Measurements from ENCODE around the gene OR2A42.
"Not testable (repeated sequence)": the region's sequence is repeated elsewhere in the genome, so short reads cannot be mapped to it uniquely, and the experiment has no call there.

Gene OR2A42

GRCh38 chr7:144220531-144220930, 18.9 kb downstream of the OR2A42 start:
- not testable (repeated sequence) for DNase-seq

- not testable (repeated sequence) for DNase-seq
These were observed 20.3 kb downstream of the OR2A42 start for GRCh38 chr7:144219149-144219548.

- DNase-seq, result not testable (repeated sequence)
These were observed 20.8 kb downstream of the OR2A42 start for GRCh38 chr7:144218581-144218980.

DNA sequence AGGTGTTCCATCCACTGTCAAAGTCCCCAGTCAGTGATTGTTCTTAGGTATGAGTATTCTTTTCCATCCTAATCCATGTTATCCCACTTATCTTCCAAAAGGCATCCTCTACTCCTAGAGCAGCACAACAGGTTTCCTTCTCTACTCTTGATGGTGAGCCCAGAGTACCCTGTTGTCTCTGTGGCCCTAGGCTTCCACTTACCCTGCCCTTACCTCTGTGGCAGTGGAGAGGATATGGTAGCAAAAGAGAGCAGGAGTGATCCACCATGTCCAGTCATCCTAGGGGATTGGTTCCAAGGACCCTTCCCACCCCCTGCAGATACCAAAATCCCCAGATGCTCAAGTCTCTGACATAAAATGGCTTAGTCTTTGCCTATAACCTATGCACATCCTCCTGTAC, 22.2 kb downstream of the OR2A42 start:
- DNase-seq, result not testable (repeated sequence)

- not testable (repeated sequence) for DNase-seq
These were observed 34.1 kb downstream of the OR2A42 start for GRCh38 chr7:144205306-144205705.

GRCh38 chr7:144203086-144203485, 36.3 kb downstream of the OR2A42 start:
- not testable (repeated sequence) for DNase-seq

DNA sequence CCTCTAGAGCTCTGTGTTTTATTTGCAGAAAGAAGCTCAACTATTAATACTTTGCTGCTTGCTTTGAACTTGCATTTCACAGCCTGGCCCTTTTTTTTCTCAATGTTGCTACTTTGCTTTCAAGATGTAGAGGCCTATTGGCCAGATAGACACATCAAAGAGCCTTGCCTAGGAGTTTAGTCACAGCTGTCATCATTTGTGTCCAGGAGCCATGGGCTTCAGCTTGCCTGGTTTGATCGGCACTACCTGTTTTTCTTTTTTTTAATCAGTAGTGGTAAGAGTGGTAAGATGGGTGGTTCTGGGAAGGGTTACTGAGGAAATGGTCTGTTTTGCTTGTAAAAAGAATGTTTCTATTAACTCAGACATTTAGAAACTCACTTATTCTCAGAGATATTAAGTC, 37.4 kb downstream of the OR2A42 start:
- DNase-seq, result not testable (repeated sequence)

DNA sequence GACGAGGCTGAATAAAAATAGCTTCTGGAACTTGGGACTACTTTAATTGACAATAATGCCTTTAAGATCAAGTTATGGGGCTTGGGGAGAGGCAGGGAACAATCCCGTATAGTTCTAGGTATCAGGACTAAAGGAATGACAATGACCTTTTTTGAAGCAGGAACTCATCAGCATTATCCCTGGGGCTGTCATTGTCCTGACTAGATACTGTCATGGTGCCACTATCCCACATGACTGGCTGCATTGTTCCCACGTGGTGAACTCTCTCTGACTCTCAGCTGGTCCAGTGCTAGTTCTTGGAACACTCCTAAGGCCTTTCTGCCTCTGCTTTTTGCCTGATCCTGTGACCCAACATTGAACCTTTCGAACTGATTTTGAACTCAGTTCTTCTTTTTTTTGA, 40.5 kb downstream of the OR2A42 start:
- not testable (repeated sequence) for DNase-seq

- not testable (repeated sequence) for DNase-seq
These were observed 44.1 kb downstream of the OR2A42 start, which contains the start of gene ARHGEF35 for GRCh38 chr7:144195212-144195872. Gene ARHGEF35 (minus strand): TSS chr7:144195833. CDS start chr7:144188383, 7,450 bp downstream.

GRCh38 chr7:144194453-144194852, 45.0 kb downstream of the OR2A42 start:
- DNase-seq, result not testable (repeated sequence)

DNA sequence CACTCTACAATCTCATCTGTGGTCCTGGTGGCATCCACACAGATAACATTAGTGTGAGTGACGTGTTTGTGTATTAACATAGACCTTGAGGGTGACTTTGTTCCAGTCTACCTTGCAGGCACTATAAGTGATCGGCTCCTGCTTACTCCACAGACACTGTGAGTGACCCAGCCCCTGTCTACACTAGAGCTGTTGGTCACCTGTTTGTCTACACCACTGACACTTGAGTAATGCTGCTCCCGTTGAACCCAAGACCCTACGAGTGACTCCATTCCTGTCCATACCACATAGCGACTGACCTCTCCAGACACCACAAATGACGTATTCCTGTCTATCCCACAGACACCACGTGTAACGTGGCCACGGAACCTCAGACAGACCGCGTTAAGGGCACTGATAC, 45.6 kb downstream of the OR2A42 start:
- DNase-seq, result not testable (repeated sequence)

- DNase-seq, result not testable (repeated sequence)
These were observed 50.7 kb downstream of the OR2A42 start for GRCh38 chr7:144188578-144189171.

DNA sequence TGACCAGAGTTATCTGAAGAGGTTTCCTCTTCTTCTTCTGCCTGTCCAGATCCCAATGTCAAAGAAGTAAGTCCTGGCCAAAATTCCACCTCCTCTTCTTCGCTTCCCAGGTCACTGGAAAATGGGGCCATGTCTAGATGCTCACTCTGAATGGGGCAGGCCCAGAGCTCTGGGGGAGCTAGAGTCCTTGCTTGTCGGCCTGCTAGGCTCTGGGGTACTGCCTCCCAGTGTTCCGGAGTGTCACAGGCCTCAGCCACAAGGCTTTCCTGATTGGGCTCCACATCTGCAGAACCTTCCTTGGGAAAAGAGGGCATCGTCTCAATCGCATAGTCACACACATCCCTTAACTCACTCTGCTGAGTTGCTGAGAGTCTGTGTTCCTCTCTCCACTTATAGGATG, 51.6 kb downstream of the OR2A42 start:
- not testable (repeated sequence) for DNase-seq

- DNase-seq, result not testable (repeated sequence)
These were observed 56.2 kb downstream of the OR2A42 start, which contains the start of gene CTAGE4 for GRCh38 chr7:144183166-144183565. Gene CTAGE4 (plus strand): TSS chr7:144183466. CDS start chr7:144183504, 38 bp downstream.

DNA sequence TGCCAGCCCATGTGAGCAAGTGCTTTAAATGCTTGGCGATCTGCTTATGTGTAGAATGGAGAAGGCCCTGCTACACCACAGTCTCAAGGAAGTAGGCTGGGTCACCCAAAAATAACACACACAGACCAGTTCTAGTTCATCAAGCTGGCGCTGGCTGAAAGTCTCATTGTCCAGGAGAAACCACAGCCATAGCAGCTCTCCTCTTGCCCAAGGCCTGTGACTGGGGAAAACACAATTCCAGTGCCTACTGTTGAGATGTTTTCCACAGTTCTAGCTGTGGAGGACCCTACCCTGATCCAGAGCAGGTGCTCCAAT, 60.3 kb downstream of the OR2A42 start:
- DNase-seq, result not testable (repeated sequence)

GRCh38 chr7:144178380-144179164, 60.8 kb downstream of the OR2A42 start:
- DNase-seq, result peak; percentile 15 to 28
